ENCODE measurements around the gene GSAP.

GRCh38 chr7:77293046-77293445 lies 123.1 kb downstream of the GSAP start:
- TF ChIP-seq CTCF (IDR thresholded peaks at IDR 0.05 in 8 of 11, conservative IDR thresholded peaks at IDR 0.05 in 3 of 11), result no peak
- no peak for TF ChIP-seq POLR2AphosphoS5 (IDR thresholded peaks at IDR 0.05)
- no peak for TF ChIP-seq POLR2A (IDR thresholded peaks at IDR 0.05)
